Stimulated activated CD8-positive, alpha-beta memory T cell treated with anti-CD3 and anti-CD28 coated beads, Interleukin-12 subunit alpha, Interleukin-12 subunit beta, amount 100 ng/mL, for 24 hours (primary cell): ENCODE measurements around the gene PXK.
"Not testable (repeated sequence)": the region's sequence is repeated elsewhere in the genome, so short reads cannot be mapped to it uniquely, and the experiment has no call there.

Source experiments
- DNase-seq: peaks from one replicate; pipeline ENCODE4 v3.0.0-alpha.2; 2020; ENCODE audit errors: extremely low read depth

The PXK gene

GRCh38 chr3:58323529-58324390 lies 8.9 kb upstream of the PXK start:
- DNase-seq, result no peak

- no peak for DNase-seq
These were observed 8.0 kb upstream of the PXK start for GRCh38 chr3:58324391-58325390.

- no peak for DNase-seq
These were observed 7.1 kb upstream of the PXK start for GRCh38 chr3:58325525-58325992.

GRCh38 chr3:58326267-58326900 lies 6.3 kb upstream of the PXK start:
- no peak for DNase-seq

- DNase-seq, result no peak
These were observed 3.4 kb upstream of the PXK start for GRCh38 chr3:58329150-58329921.

GRCh38 chr3:58329922-58330413 lies 2.7 kb upstream of the PXK start:
- DNase-seq, result no peak

- DNase-seq, result no peak
These were observed 1.0 kb upstream of the PXK start for GRCh38 chr3:58331593-58332152.

- no peak for DNase-seq
These were observed 717 bp downstream of the PXK start for GRCh38 chr3:58333206-58334012.

GRCh38 chr3:58334013-58334321 lies 1.3 kb downstream of the PXK start:
- no peak for DNase-seq

GRCh38 chr3:58334506-58334884 lies 1.8 kb downstream of the PXK start:
- no peak for DNase-seq

GRCh38 chr3:58335652-58335947 lies 2.9 kb downstream of the PXK start:
- DNase-seq, result no peak

- no peak for DNase-seq
These were observed 3.6 kb downstream of the PXK start for GRCh38 chr3:58336135-58336882.

- DNase-seq, result no peak
These were observed 4.5 kb downstream of the PXK start for GRCh38 chr3:58337190-58337589.

GRCh38 chr3:58339146-58339545 lies 6.5 kb downstream of the PXK start:
- DNase-seq, result not testable (repeated sequence)

GRCh38 chr3:58340594-58341244 lies 8.0 kb downstream of the PXK start:
- no peak for DNase-seq

GRCh38 chr3:58341376-58341775 lies 8.7 kb downstream of the PXK start:
- no peak for DNase-seq

- DNase-seq, result no peak
These were observed 10.0 kb downstream of the PXK start for GRCh38 chr3:58342676-58343075.

GRCh38 chr3:58345457-58345856 lies 12.8 kb downstream of the PXK start:
- no peak for DNase-seq

GRCh38 chr3:58346368-58346767 lies 13.7 kb downstream of the PXK start:
- no peak for DNase-seq
